Measurements from ENCODE around the gene LGI4.

Gene LGI4

GRCh38 chr19:35093941-35094647 lies 40.8 kb downstream of the LGI4 start:
- DNase-seq (ENCODE audit: extremely low read depth, low read depth) = no peak
- no peak for TF ChIP-seq CTCF (IDR thresholded peaks at IDR 0.05; ENCODE audit: low read depth, low read length, missing control alignments)
- H3K4me3 ChIP-seq (replicated peaks; ENCODE audit: low read depth, low read length) = no peak overlapping the region

- DNase-seq (ENCODE audit: extremely low read depth, low read depth) = no peak
- no peak for TF ChIP-seq CTCF (IDR thresholded peaks at IDR 0.05; ENCODE audit: low read depth, low read length, missing control alignments)
- H3K4me3 ChIP-seq (replicated peaks; ENCODE audit: low read depth, low read length) = no peak overlapping the region
Measured at GRCh38 chr19:35093430-35093829, 41.4 kb downstream of the LGI4 start.

- TF ChIP-seq CTCF (IDR thresholded peaks at IDR 0.05; ENCODE audit: low read depth, low read length, missing control alignments) = peak; percentile 56
- H3K4me3 ChIP-seq (replicated peaks; ENCODE audit: low read depth, low read length) = peak overlapping the region; percentile 19; the same call in 1 of the 2 replicates
- DNase-seq (ENCODE audit: extremely low read depth, low read depth) = no peak
Measured at GRCh38 chr19:35090506-35091214, 44.2 kb downstream of the LGI4 start.

DNA sequence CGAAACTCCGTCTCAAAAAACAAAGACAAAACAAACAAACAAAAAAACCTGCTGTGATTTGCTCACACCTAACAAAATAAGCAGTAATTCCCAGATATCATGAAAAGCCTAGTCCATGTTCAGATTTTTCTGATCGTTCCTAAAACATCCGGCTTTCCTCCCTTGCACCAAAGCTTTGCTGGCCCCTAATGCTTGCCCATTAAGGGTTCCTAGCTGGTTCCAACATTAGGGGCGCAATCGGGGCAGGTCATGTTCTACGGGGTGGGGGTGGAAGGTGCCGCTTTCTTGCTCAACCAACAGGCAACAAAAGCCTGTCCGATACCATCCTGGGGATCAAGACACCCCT lies 44.7 kb downstream of the LGI4 start:
- H3K4me3 ChIP-seq (replicated peaks; ENCODE audit: low read depth, low read length) = no peak overlapping the region
- DNase-seq (ENCODE audit: extremely low read depth, low read depth) = no peak
- no peak for TF ChIP-seq CTCF (IDR thresholded peaks at IDR 0.05; ENCODE audit: low read depth, low read length, missing control alignments)

DNA sequence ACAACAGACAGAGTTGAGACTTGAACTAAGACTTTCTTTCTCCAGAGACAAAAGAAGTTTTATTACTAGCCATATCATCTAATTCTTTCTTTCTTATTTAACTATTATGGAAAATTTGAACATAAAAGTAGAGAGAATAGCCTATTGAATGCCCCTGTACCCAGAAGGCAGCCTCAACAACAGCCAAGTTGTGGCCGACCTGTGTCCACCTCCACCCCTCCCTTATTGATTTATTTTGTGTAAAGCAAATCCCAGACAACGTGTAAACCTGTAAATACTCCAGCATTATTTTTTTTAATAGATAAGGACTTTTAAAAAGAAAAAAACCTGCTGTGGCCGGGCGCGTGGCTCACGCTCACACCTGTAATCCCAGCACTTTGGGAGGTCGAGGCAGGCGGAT lies 45.3 kb downstream of the LGI4 start:
- DNase-seq (ENCODE audit: extremely low read depth, low read depth) = no peak
- no peak for TF ChIP-seq CTCF (IDR thresholded peaks at IDR 0.05; ENCODE audit: low read depth, low read length, missing control alignments)
- no peak overlapping the region for H3K4me3 ChIP-seq (replicated peaks; ENCODE audit: low read depth, low read length)

DNA sequence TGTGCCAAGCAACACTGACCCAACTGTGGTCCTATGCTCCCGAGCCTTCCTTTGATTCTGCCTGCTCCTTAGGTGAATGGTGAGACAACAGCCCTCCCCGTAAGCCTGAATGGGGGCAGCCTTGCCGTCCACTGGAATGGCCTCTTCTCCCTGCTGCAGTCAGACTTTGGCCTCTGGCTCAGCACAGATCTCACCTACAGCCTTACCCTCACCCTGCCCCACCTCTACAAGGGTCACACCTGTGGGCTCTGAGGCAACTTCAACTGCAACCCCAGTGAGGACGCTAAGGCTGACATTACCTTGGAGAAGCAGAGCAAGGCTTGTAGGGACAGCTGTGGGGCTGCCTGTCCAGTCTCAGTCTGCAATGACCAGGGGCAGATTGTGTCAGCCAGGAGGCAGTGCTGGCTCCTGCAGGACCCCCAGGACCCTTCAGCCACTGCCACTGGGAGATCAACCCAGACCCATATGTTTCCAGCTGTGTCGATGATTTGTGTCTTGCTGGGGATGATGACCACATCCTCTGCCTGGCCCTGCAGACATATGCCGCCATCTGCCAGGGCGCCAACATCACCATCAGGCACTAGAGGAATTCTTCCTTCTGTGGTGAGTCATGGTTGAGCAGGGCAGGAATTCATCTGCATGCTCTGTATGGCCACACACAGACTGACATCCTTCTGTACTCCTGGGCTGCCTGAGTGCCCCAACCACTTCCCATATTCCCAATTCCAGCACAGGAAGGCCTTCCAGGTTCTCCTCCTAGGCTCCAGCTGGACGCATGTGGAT lies 46.5 kb downstream of the LGI4 start:
- no peak for TF ChIP-seq CTCF (IDR thresholded peaks at IDR 0.05; ENCODE audit: low read depth, low read length, missing control alignments)
- H3K4me3 ChIP-seq (replicated peaks; ENCODE audit: low read depth, low read length) = no peak overlapping the region
- DNase-seq (ENCODE audit: extremely low read depth, low read depth) = peak; percentile 75

Data from HFF-Myc (cell line).